GM12878 (cell line): Measurements from ENCODE around the gene PHEX. TPM values are rescaled to one million over a fixed set of nuclear protein-coding genes. Genes with fewer than 3 reads are reported as not detected.

Experiments
- ATF7 ChIP-seq: fragments of 450-650 bp; IDR thresholded peaks from 2 replicates; pipeline ENCODE4 v1.6.1; 2016; ENCODE audit warnings: low read depth, mild to moderate bottlenecking
- PAX5 ChIP-seq: IDR thresholded peaks from 2 replicates; pipeline ENCODE4 v1.6.1; 2011; ENCODE audit warnings: low read depth, low read length, borderline replicate concordance
- ZNF687 ChIP-seq: fragments of 450-650 bp; IDR thresholded peaks from 2 replicates; pipeline ENCODE4 v1.6.1; 2017; ENCODE audit warnings: mild to moderate bottlenecking, moderate library complexity
- polyA plus RNA-seq, 11 experiments: library from polyadenylated mRNA; depleted of rRNA in 4 of 11; unstranded in 6 of 11; stranded (reverse) in 5 of 11; fragments of >200 nt; fragmentation: Nextera tagmentation in 4 of 11; fragmentation: Illumina TruSeq in 1 of 11; extraction: Ambion mirVana in 4 of 11; extraction: Trizol in 1 of 11; gene quantifications; 1 replicate in 1 of 11; 2 replicates in 10 of 11; pipeline versions ENCODE4 v1.2.1 to v1.2.3, GENCODE V29; 2011 to 2016; ENCODE audit warnings: inconsistent platforms in 2 of 11, missing spikeins in 2 of 11, low read depth in 1 of 11
- total RNA-seq, 4 experiments: library from RNA; depleted of rRNA in 3 of 4; stranded (reverse); fragments of >200 nt in 3 of 4; fragmentation: Illumina TruSeq in 1 of 4; extraction: Trizol in 1 of 4; gene quantifications; 2 replicates each; pipeline versions ENCODE4 v1.2.1 to v1.2.3, GENCODE V29; 2013 to 2021
- TF ChIP-seq, protein P1 (sequence below): fragments of 450-650 bp; IDR thresholded peaks from 2 replicates; pipeline ENCODE4 v1.6.1; 2017; ENCODE audit warnings: borderline replicate concordance

PHEX gene
- total and polyA plus RNA-seq, 10 of the 15 experiments (the other 5 are each of a cell fraction or from before 2014, with no cell fraction given) = 0.12 to 97.2 (median 0.55) TPM

DNA sequence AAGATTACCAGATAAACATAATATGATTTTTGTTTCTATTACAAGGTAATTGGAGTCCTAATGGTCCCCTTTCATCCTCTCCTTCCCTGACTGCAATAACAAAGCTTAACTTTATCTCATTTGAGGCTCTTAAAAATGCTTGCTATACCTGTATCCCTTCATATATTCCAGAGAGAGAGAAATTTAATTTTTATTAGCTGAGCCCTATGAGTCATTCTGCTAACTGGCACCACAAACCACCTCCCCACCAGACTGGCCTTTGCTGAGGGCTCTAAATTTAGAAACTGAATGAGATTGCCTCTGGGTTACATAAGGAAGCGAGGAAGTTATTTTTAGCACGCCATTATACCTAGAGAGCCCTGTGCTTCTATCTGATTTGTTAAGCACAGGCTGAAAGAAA, 268.0 kb downstream of the PHEX start (continued):
- TF ChIP-seq ZNF687 (no peak), PAX5 (no peak), ATF7 (no peak)
- TF ChIP-seq, protein P1, sequence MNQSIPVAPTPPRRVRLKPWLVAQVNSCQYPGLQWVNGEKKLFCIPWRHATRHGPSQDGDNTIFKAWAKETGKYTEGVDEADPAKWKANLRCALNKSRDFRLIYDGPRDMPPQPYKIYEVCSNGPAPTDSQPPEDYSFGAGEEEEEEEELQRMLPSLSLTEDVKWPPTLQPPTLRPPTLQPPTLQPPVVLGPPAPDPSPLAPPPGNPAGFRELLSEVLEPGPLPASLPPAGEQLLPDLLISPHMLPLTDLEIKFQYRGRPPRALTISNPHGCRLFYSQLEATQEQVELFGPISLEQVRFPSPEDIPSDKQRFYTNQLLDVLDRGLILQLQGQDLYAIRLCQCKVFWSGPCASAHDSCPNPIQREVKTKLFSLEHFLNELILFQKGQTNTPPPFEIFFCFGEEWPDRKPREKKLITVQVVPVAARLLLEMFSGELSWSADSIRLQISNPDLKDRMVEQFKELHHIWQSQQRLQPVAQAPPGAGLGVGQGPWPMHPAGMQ = no peak

Other genes starting within 250 kb of the PHEX start
- 3.1 TPM in 2 replicates for gene MBTPS2, start 192.7 kb upstream of the PHEX start, total RNA-seq (2014; rRNA removed)
- gene MBTPS2, start 192.7 kb upstream of the PHEX start, total RNA-seq (2014; rRNA removed; fragmentation: Illumina TruSeq; extraction: Trizol) = 2.6 and 3.1 TPM in 2 replicates
- 9.2 and 9.4 TPM in 2 replicates for gene MBTPS2, start 192.7 kb upstream of the PHEX start, total RNA-seq (2021)
- gene MBTPS2, start 192.7 kb upstream of the PHEX start, polyA plus RNA-seq (2011; rRNA removed) = 10.6 and 13.4 TPM in 2 replicates
- gene MBTPS2, start 192.7 kb upstream of the PHEX start, polyA plus RNA-seq (2014; fragmentation: Illumina TruSeq; extraction: Trizol) = 8.6 and 9.9 TPM in 2 replicates
- gene MBTPS2, start 192.7 kb upstream of the PHEX start, polyA plus RNA-seq (2014; fragmentation: Nextera tagmentation; extraction: Ambion mirVana) = 1 to 10 TPM; 2.9 to 3.2 TPM
- 7.5 and 8.1 TPM in 2 replicates for gene MBTPS2, start 192.7 kb upstream of the PHEX start, polyA plus RNA-seq (2014; rRNA removed)
- 10 to 100 TPM; 10.9 to 11.0 TPM for gene MBTPS2, start 192.7 kb upstream of the PHEX start, polyA plus RNA-seq (2016; fragmentation: Nextera tagmentation; extraction: Ambion mirVana)
- 1.0 and 1.1 TPM in 2 replicates for gene YY2, start 176.3 kb upstream of the PHEX start, total RNA-seq (2014; rRNA removed)
- gene YY2, start 176.3 kb upstream of the PHEX start, total RNA-seq (2014; rRNA removed; fragmentation: Illumina TruSeq; extraction: Trizol) = 0.54 and 0.92 TPM in 2 replicates
- 0.96 and 1.1 TPM in 2 replicates for gene YY2, start 176.3 kb upstream of the PHEX start, total RNA-seq (2021)
- 0.65 and 0.73 TPM in 2 replicates for gene YY2, start 176.3 kb upstream of the PHEX start, polyA plus RNA-seq (2011; rRNA removed)
- 0.84 and 0.98 TPM in 2 replicates for gene YY2, start 176.3 kb upstream of the PHEX start, polyA plus RNA-seq (2014; fragmentation: Illumina TruSeq; extraction: Trizol)
- under 1 TPM; 0.31 to 0.40 TPM for gene YY2, start 176.3 kb upstream of the PHEX start, polyA plus RNA-seq (2014; fragmentation: Nextera tagmentation; extraction: Ambion mirVana)
- 0.46 and 0.84 TPM in 2 replicates for gene YY2, start 176.3 kb upstream of the PHEX start, polyA plus RNA-seq (2014; rRNA removed)
- 1 to 10 TPM in 1 of 2 experiments, under 1 TPM in 1; 0.83 to 1.2 TPM for gene YY2, start 176.3 kb upstream of the PHEX start, polyA plus RNA-seq (2016; fragmentation: Nextera tagmentation; extraction: Ambion mirVana)
- gene SMS, start 91.6 kb upstream of the PHEX start, total RNA-seq (2014; rRNA removed) = 115 and 118 TPM in 2 replicates
- gene SMS, start 91.6 kb upstream of the PHEX start, total RNA-seq (2014; rRNA removed; fragmentation: Illumina TruSeq; extraction: Trizol) = 138 and 140 TPM in 2 replicates
- 113 and 114 TPM in 2 replicates for gene SMS, start 91.6 kb upstream of the PHEX start, total RNA-seq (2021)
- gene SMS, start 91.6 kb upstream of the PHEX start, polyA plus RNA-seq (2011; rRNA removed) = 75.4 and 123 TPM in 2 replicates
- gene SMS, start 91.6 kb upstream of the PHEX start, polyA plus RNA-seq (2014; fragmentation: Illumina TruSeq; extraction: Trizol) = 138 and 169 TPM in 2 replicates
- gene SMS, start 91.6 kb upstream of the PHEX start, polyA plus RNA-seq (2014; fragmentation: Nextera tagmentation; extraction: Ambion mirVana) = 10 to 100 TPM; 55.8 to 87.2 TPM
- gene SMS, start 91.6 kb upstream of the PHEX start, polyA plus RNA-seq (2014; rRNA removed) = 82.8 and 91.8 TPM in 2 replicates
- gene SMS, start 91.6 kb upstream of the PHEX start, polyA plus RNA-seq (2016; fragmentation: Nextera tagmentation; extraction: Ambion mirVana) = 100 to 1,000 TPM; 155 to 156 TPM
- gene CBLL2, start 240.6 kb downstream of the PHEX start, total RNA-seq (2014; rRNA removed) = 0.17 TPM in 1 of 2 replicates, not detected in the other
- gene CBLL2, start 240.6 kb downstream of the PHEX start, total RNA-seq (2014; rRNA removed; fragmentation: Illumina TruSeq; extraction: Trizol) = not detected in 2 replicates
- gene CBLL2, start 240.6 kb downstream of the PHEX start, total RNA-seq (2021) = not detected in 2 replicates
- 0.12 and 0.14 TPM in 2 replicates for gene CBLL2, start 240.6 kb downstream of the PHEX start, polyA plus RNA-seq (2011; rRNA removed)
- not detected in 2 replicates for gene CBLL2, start 240.6 kb downstream of the PHEX start, polyA plus RNA-seq (2014; fragmentation: Illumina TruSeq; extraction: Trizol)
- not detected for gene CBLL2, start 240.6 kb downstream of the PHEX start, polyA plus RNA-seq (2014; fragmentation: Nextera tagmentation; extraction: Ambion mirVana)
- gene CBLL2, start 240.6 kb downstream of the PHEX start, polyA plus RNA-seq (2014; rRNA removed) = not detected in 2 replicates
- not detected for gene CBLL2, start 240.6 kb downstream of the PHEX start, polyA plus RNA-seq (2016; fragmentation: Nextera tagmentation; extraction: Ambion mirVana)